Measurements from ENCODE around the gene MYO1E. TPM values are rescaled to one million over a fixed set of nuclear protein-coding genes. Genes with fewer than 3 reads are reported as not detected.

The MYO1E gene
- total and polyA plus RNA-seq, 2 of the 8 experiments (the other 6 are each of a cell fraction or from before 2014, with no cell fraction given) = 19.6 to 142 TPM

GRCh38 chr15:59205839-59206622 is 166.6 kb downstream of the MYO1E start:
- Histone ChIP-seq H3K23me2 (ENCODE audit: low read depth, low read length) (no peaks in the 10 kb centered on the region), H3K4me2 (ENCODE audit: insufficient read depth in 1 of 2, low read depth in 2 of 2, low read length in 2 of 2) (no peak overlapping the region), H3K27me3 (replicated peaks in 1 of 4; ENCODE audit: control insufficient read depth in 3 of 4, extremely low read depth in 1 of 4, insufficient read depth in 3 of 4, low read length in 3 of 4) (no peaks in the 10 kb centered on the region), H2BK12ac (ENCODE audit: low read depth, low read length) (no peak overlapping the region), H3K9ac (replicated peaks in 1 of 4; ENCODE audit: extremely low read depth in 1 of 4, low read depth in 3 of 4, low read length in 3 of 4) (no peak overlapping the region), H3K9me3 (ENCODE audit: insufficient read depth in 2 of 2, low read depth in 1 of 2, low read length in 1 of 2) (no peaks in the 10 kb centered on the region), H3K14ac (ENCODE audit: insufficient read length) (no peak overlapping the region), H3K56ac (replicated peaks; ENCODE audit: insufficient read length, low read depth, low read length) (no peak overlapping the region), H2BK20ac (ENCODE audit: low read length) (no peak overlapping the region), H2BK15ac (ENCODE audit: low read length) (no peak overlapping the region), H2AFZ (ENCODE audit: low read length) (no peak overlapping the region), H4K91ac (replicated peaks; ENCODE audit: insufficient read length, low read length) (no peak overlapping the region), H3K18ac (ENCODE audit: extremely low read depth, low read length) (no peak overlapping the region), H3K4ac (replicated peaks; ENCODE audit: insufficient read length, low read depth, low read length) (no peak overlapping the region), H3K4me1 (replicated peaks in 1 of 4; ENCODE audit: control insufficient read depth in 3 of 4, insufficient read depth in 4 of 4, low read length in 3 of 4) (no peaks in the 10 kb centered on the region), H3K27ac (ENCODE audit: low read depth, low read length) (no peak overlapping the region), H3K36me3 (ENCODE audit: control insufficient read depth in 2 of 4, insufficient read depth in 4 of 4, low read length in 3 of 4) (peaks cover 11 to 72% (median 37%) of the 10 kb centered on the region in 4 experiments; a peak in 7 of 8 replicates), H2BK5ac (ENCODE audit: low read depth, low read length) (no peak overlapping the region), H2BK120ac (replicated peaks; ENCODE audit: low read depth, low read length) (no peak overlapping the region), H3K4me3 (ENCODE audit: extremely low read depth in 1 of 4, insufficient read depth in 2 of 4, low read depth in 3 of 4, low read length in 4 of 4) (no peak overlapping the region), H4K8ac (ENCODE audit: extremely low read depth, insufficient read depth, low read length) (no peak overlapping the region), H4K5ac (ENCODE audit: insufficient read length, low read depth, low read length) (no peak overlapping the region), H2AK5ac (ENCODE audit: low read depth, low read length) (no peak overlapping the region), H3K79me1 (ENCODE audit: low read depth, low read length) (no peaks in the 10 kb centered on the region), H3K23ac (ENCODE audit: insufficient read length) (no peak overlapping the region), H3K79me2 (ENCODE audit: control insufficient read depth in 1 of 2, insufficient read depth in 2 of 2, low read length in 2 of 2) (no peaks in the 10 kb centered on the region), H4K20me1 (replicated peaks in 1 of 2; ENCODE audit: control insufficient read depth in 1 of 2, insufficient read depth in 2 of 2, low read length in 2 of 2) (no peaks in the 10 kb centered on the region)
- no peak for DNase-seq (ENCODE audit: low read depth in 1 of 2, low spot score in 2 of 2)
- ChIA-PET POLR2A (ENCODE audit: partially characterized antibody) (no interaction called here), CTCF (ENCODE audit: partially characterized antibody) (interaction anchor here (1.5 kb wide), 1 partner anchor 16 kb away, joined by 3 read pairs; no protein-coding TSS in a partner anchor)
- WGBS, 2 experiments (ENCODE audit: extremely low coverage in 1 of 2, insufficient coverage in 1 of 2, insufficient read length in 1 of 2, insufficient replicate concordance in 2 of 2, low coverage in 1 of 2, low lambda C conversion rate in 2 of 2, missing lambda C conversion rate in 1 of 2) = 84% methylated on average over 9 of the region's 9 CpGs; no CpG with 5 or more reads in 1 of the 2 experiments
- FAIRE-seq = no peak
- TF ChIP-seq NRF1 (IDR thresholded peaks at IDR 0.05; ENCODE audit: low read depth, low read length) (no peak), CREB1 (IDR thresholded peaks at IDR 0.05) (no peak), KDM1A (IDR thresholded peaks at IDR 0.05; ENCODE audit: borderline replicate concordance, low read length) (no peak), CTBP2 (IDR thresholded peaks at IDR 0.05; ENCODE audit: borderline replicate concordance, insufficient read depth, insufficient read length, low read length) (no peak), BCL11A (IDR thresholded peaks at IDR 0.05; ENCODE audit: low read depth in 2 of 2, low read length in 2 of 2) (no peak), SIX5 (IDR thresholded peaks at IDR 0.05; ENCODE audit: low read depth, low read length) (no peak), RBBP5 (IDR thresholded peaks at IDR 0.05; ENCODE audit: borderline replicate concordance, low read depth, low read length) (no peak), POLR2A (IDR thresholded peaks at IDR 0.05; ENCODE audit: control extremely low read depth in 1 of 2, low read depth in 2 of 2, low read length in 2 of 2) (no peak), EP300 (IDR thresholded peaks at IDR 0.05; ENCODE audit: borderline replicate concordance in 1 of 2, low read depth in 2 of 2, low read length in 2 of 2) (no peak)
- TF ChIP-seq, protein P1, sequence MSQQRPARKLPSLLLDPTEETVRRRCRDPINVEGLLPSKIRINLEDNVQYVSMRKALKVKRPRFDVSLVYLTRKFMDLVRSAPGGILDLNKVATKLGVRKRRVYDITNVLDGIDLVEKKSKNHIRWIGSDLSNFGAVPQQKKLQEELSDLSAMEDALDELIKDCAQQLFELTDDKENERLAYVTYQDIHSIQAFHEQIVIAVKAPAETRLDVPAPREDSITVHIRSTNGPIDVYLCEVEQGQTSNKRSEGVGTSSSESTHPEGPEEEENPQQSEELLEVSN (IDR thresholded peaks at IDR 0.05) = no peak
- TF ChIP-seq, protein P2, sequence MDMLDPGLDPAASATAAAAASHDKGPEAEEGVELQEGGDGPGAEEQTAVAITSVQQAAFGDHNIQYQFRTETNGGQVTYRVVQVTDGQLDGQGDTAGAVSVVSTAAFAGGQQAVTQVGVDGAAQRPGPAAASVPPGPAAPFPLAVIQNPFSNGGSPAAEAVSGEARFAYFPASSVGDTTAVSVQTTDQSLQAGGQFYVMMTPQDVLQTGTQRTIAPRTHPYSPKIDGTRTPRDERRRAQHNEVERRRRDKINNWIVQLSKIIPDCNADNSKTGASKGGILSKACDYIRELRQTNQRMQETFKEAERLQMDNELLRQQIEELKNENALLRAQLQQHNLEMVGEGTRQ (IDR thresholded peaks at IDR 0.05; ENCODE audit: low read length) = no peak
